Loucy (cell line): ENCODE results near the gene TBC1D22A.

Source experiments
- CTCF ChIP-seq: fragments of 200-600 bp; sonication (generic); conservative IDR thresholded peaks from 2 replicates; pipeline ENCODE4 v1.5.1; 2014; ENCODE audit warnings: mild to moderate bottlenecking, antibody characterized with exemption, low read length
- EZH2phosphoT487 ChIP-seq: fragments of 200-600 bp; IDR thresholded peaks from 2 replicates; pipeline ENCODE4 v1.6.1; 2018; ENCODE audit warnings: antibody characterized with exemption, mild to moderate bottlenecking, moderate library complexity, borderline replicate concordance

- TF ChIP-seq CTCF (no peak), EZH2phosphoT487 (no peak)
Measured at GRCh38 chr22:47091921-47092700, 329.7 kb downstream of the TBC1D22A start.
